ENCODE measurements around the gene KLHDC8A. TPM values are rescaled to one million over a fixed set of nuclear protein-coding genes. Genes with fewer than 3 reads are reported as not detected.

The KLHDC8A gene
- total RNA-seq, 1 experiment from 2014 or later, result 0.49 TPM

DNA sequence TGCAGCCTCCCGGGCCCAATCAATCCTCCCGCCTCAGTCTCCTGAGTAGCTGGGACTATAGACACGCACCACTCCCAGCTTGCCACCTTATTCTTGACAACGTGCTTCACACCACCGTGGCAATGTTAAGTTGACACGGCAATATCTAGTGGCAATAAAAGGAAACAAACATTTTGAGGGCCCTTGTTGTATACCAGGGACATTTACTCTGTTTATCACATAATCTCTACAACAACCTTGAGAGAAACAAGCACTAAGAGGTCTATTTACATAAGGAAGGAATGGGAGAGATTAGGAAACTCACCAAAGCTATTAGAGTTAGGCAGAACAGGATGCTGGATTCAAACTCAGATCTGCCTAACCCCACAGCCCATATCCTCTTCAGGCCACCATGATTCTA is 3.1 kb downstream of the KLHDC8A start:
- Histone ChIP-seq H4K20me1 (ENCODE audit: insufficient read depth) (no peaks in the 10 kb centered on the region), H3K36me3 (ENCODE audit: control insufficient read depth in 1 of 2, insufficient read depth in 2 of 2, low read length in 2 of 2) (no peaks in the 10 kb centered on the region), H3K79me2 (ENCODE audit: insufficient read depth, low read length) (no peaks in the 10 kb centered on the region), H3K9ac (ENCODE audit: low read length) (no peak overlapping the region), H3K27ac (ENCODE audit: low read depth, low read length) (no peak overlapping the region), H3K9me2 (ENCODE audit: insufficient read depth) (no peaks in the 10 kb centered on the region), H3K9me3 (ENCODE audit: control insufficient read depth in 1 of 2, insufficient read depth in 1 of 2, low read depth in 1 of 2, low read length in 2 of 2) (no peaks in the 10 kb centered on the region), H3K4me1 (ENCODE audit: control insufficient read depth in 1 of 2, insufficient read depth in 2 of 2, low read length in 2 of 2) (peaks cover 2 to 27% of the 10 kb centered on the region in 2 experiments; a peak in 3 of 4 replicates), H3K4me3 (replicated peaks in 1 of 2; ENCODE audit: low read depth in 1 of 2, low read length in 2 of 2) (no peak overlapping the region), H3K4me2 (ENCODE audit: low read length) (no peak overlapping the region), H2AFZ (ENCODE audit: low read depth, low read length, poor library complexity, severe bottlenecking) (no peak overlapping the region), H3K27me3 (ENCODE audit: insufficient read depth, low read length) (no peaks in the 10 kb centered on the region)
- no peak for DNase-seq (ENCODE audit: low read depth, low spot score)
- ChIA-PET RAD21 (ENCODE audit: low non-redundant PET in 1 of 2, low total read pairs in 2 of 2, uncharacterized antibody in 2 of 2, unreplicated experiment in 2 of 2) (interaction anchor here (0.6 to 2.0 kb wide), 7 partner anchors 80 to 193 kb away, joined by 3 to 11 read pairs (median 5); no protein-coding TSS in a partner anchor), CTCF (interaction anchor here (0.6 to 3.1 kb wide), 29 partner anchors 8 to 304 kb away, joined by 3 to 49 read pairs (median 5); partner anchors contain the start of gene TMCC2), POLR2A (interaction anchor here (0.6 to 0.9 kb wide), 2 partner anchors 56 to 132 kb away, joined by 3 read pairs; no protein-coding TSS in a partner anchor)
- no TSS peak for BruUV-seq (replicated peaks)
- TF ChIP-seq POLR2AphosphoS5 (IDR thresholded peaks at IDR 0.05; ENCODE audit: low read depth, low read length) (no peak), SIN3A (IDR thresholded peaks at IDR 0.05; ENCODE audit: low read depth) (no peak), SRF (IDR thresholded peaks at IDR 0.05; ENCODE audit: low read depth) (no peak), EZH2 (IDR thresholded peaks at IDR 0.05) (no peak), EZH2phosphoT487 (IDR thresholded peaks at IDR 0.05; ENCODE audit: borderline replicate concordance) (no peak), SP1 (IDR thresholded peaks at IDR 0.05; ENCODE audit: low read depth) (no peak), RAD21 (IDR thresholded peaks at IDR 0.05; ENCODE audit: low read depth) (no peak), POLR2A (IDR thresholded peaks at IDR 0.05; ENCODE audit: borderline replicate concordance, extremely low read depth, insufficient read depth, insufficient read length) (no peak), ZFX (IDR thresholded peaks at IDR 0.05) (no peak), ELF1 (IDR thresholded peaks at IDR 0.05; ENCODE audit: borderline replicate concordance, low read depth) (no peak), JUND (IDR thresholded peaks at IDR 0.05) (no peak)
- TF ChIP-seq, protein P1, sequence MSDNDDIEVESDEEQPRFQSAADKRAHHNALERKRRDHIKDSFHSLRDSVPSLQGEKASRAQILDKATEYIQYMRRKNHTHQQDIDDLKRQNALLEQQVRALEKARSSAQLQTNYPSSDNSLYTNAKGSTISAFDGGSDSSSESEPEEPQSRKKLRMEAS (IDR thresholded peaks at IDR 0.05), result no peak
- TF ChIP-seq, protein P2, sequence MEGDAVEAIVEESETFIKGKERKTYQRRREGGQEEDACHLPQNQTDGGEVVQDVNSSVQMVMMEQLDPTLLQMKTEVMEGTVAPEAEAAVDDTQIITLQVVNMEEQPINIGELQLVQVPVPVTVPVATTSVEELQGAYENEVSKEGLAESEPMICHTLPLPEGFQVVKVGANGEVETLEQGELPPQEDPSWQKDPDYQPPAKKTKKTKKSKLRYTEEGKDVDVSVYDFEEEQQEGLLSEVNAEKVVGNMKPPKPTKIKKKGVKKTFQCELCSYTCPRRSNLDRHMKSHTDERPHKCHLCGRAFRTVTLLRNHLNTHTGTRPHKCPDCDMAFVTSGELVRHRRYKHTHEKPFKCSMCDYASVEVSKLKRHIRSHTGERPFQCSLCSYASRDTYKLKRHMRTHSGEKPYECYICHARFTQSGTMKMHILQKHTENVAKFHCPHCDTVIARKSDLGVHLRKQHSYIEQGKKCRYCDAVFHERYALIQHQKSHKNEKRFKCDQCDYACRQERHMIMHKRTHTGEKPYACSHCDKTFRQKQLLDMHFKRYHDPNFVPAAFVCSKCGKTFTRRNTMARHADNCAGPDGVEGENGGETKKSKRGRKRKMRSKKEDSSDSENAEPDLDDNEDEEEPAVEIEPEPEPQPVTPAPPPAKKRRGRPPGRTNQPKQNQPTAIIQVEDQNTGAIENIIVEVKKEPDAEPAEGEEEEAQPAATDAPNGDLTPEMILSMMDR (IDR thresholded peaks at IDR 0.05 in 2 of 3, conservative IDR thresholded peaks at IDR 0.05 in 1 of 3; ENCODE audit: borderline replicate concordance in 1 of 3, insufficient read depth in 1 of 3, low read depth in 2 of 3, low read length in 2 of 3), result no peak
- intact Hi-C loops (cut with micrococcal nuclease), result loop anchor here (1.0 kb wide), 2 partner anchors 132 to 171 kb away; no protein-coding TSS in a partner anchor
- ATAC-seq, result no peak
